GM11168 (cell line): ENCODE results near the gene DNAAF3.
"Not testable (repeated sequence)": the region's sequence is repeated elsewhere in the genome, so short reads cannot be mapped to it uniquely, and the experiment has no call there.

Source experiments
- in situ Hi-C: fragments of 300-500 bp; cut with MboI; formaldehyde crosslinking; loops from one replicate; pipeline ENCODE4 v1.12.0; 2022; ENCODE audit warnings: low sequenced_read_pairs; ENCODE audit not compliant: unreplicated experiment

Gene DNAAF3

GRCh38 chr19:55178781-55179599 lies 12.6 kb upstream of the DNAAF3 start:
- in situ Hi-C loops = no loop called here

GRCh38 chr19:55176076-55176475 lies 9.7 kb upstream of the DNAAF3 start:
- in situ Hi-C loops = no loop called here

GRCh38 chr19:55175117-55175867 lies 8.9 kb upstream of the DNAAF3 start:
- in situ Hi-C loops = no loop called here

- in situ Hi-C loops = no loop called here
Observed at GRCh38 chr19:55174425-55175116, 8.2 kb upstream of the DNAAF3 start.

- in situ Hi-C loops = no loop called here
Observed at GRCh38 chr19:55173714-55174409, 7.4 kb upstream of the DNAAF3 start.

- in situ Hi-C loops = no loop called here
Observed at GRCh38 chr19:55173186-55173713, 6.8 kb upstream of the DNAAF3 start.

GRCh38 chr19:55172741-55173140 lies 6.3 kb upstream of the DNAAF3 start:
- in situ Hi-C loops = no loop called here

GRCh38 chr19:55172318-55172717 lies 5.9 kb upstream of the DNAAF3 start:
- in situ Hi-C loops = not testable (repeated sequence)

GRCh38 chr19:55171440-55171839 lies 5.0 kb upstream of the DNAAF3 start:
- in situ Hi-C loops = no loop called here

- in situ Hi-C loops = no loop called here
Observed at GRCh38 chr19:55169136-55169535, 2.7 kb upstream of the DNAAF3 start.

GRCh38 chr19:55165952-55166529 lies 372 bp downstream of the DNAAF3 start:
- in situ Hi-C loops = no loop called here

- in situ Hi-C loops = no loop called here
Observed at GRCh38 chr19:55161571-55162322, 4.7 kb downstream of the DNAAF3 start.

GRCh38 chr19:55160986-55161365 lies 5.4 kb downstream of the DNAAF3 start:
- in situ Hi-C loops = no loop called here

GRCh38 chr19:55160128-55160985 lies 6.1 kb downstream of the DNAAF3 start:
- in situ Hi-C loops = no loop called here

GRCh38 chr19:55158848-55159749 lies 7.3 kb downstream of the DNAAF3 start:
- in situ Hi-C loops = no loop called here

GRCh38 chr19:55158423-55158822 lies 8.0 kb downstream of the DNAAF3 start:
- in situ Hi-C loops = no loop called here
